Measurements from ENCODE around the gene PSMB4. TPM values are rescaled to one million over a fixed set of nuclear protein-coding genes. Genes with fewer than 3 reads are reported as not detected.

The PSMB4 gene
- total RNA-seq, 1 donor from 2014 or later = 322 TPM

DNA sequence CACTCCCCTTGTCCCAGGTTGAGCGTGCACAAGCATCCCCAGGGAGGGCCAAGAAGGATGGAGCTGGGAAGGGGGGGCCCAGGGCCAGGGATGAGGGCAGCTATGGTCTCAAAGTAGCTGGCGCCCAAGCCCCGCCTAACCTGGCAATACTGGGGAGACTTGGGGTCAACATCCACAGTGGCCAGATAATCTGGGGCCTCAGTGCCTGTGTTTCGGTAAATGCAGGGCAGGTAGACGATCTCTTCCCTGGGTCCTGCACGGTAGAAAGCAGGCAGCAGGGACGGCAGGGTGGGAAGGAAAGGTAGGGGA, 30.1 kb upstream of the PSMB4 start:
- no peaks in the 10 kb centered on the region for H3K9me3 Mint-ChIP-seq (ENCODE audit: unreplicated experiment)
- peaks cover 17% of the 10 kb centered on the region for H3K4me1 Mint-ChIP-seq (ENCODE audit: unreplicated experiment)
- no peak for DNase-seq (ENCODE audit: low spot score)
- H3K4me3 Mint-ChIP-seq (ENCODE audit: unreplicated experiment) = no peak overlapping the region
- H3K27ac Mint-ChIP-seq (ENCODE audit: unreplicated experiment) = no peak overlapping the region
- no peak for TF ChIP-seq CTCF (IDR thresholded peaks at IDR 0.05; ENCODE audit: unreplicated experiment)
- peaks cover 5% of the 10 kb centered on the region for H3K36me3 Mint-ChIP-seq (ENCODE audit: low read depth, unreplicated experiment)
- H3K27me3 Mint-ChIP-seq (ENCODE audit: unreplicated experiment) = peaks cover 8% of the 10 kb centered on the region

GRCh38 chr1:151369621-151370048, 29.7 kb upstream of the PSMB4 start:
- no peaks in the 10 kb centered on the region for H3K9me3 Mint-ChIP-seq (ENCODE audit: unreplicated experiment)
- no peak for TF ChIP-seq CTCF (IDR thresholded peaks at IDR 0.05; ENCODE audit: unreplicated experiment)
- H3K4me1 Mint-ChIP-seq (ENCODE audit: unreplicated experiment) = peaks cover 17% of the 10 kb centered on the region
- H3K4me3 Mint-ChIP-seq (ENCODE audit: unreplicated experiment) = no peak overlapping the region
- H3K36me3 Mint-ChIP-seq (ENCODE audit: low read depth, unreplicated experiment) = peaks cover 4% of the 10 kb centered on the region
- peaks cover 8% of the 10 kb centered on the region for H3K27me3 Mint-ChIP-seq (ENCODE audit: unreplicated experiment)
- H3K27ac Mint-ChIP-seq (ENCODE audit: unreplicated experiment) = no peak overlapping the region
- no peak for DNase-seq (ENCODE audit: low spot score)

DNA sequence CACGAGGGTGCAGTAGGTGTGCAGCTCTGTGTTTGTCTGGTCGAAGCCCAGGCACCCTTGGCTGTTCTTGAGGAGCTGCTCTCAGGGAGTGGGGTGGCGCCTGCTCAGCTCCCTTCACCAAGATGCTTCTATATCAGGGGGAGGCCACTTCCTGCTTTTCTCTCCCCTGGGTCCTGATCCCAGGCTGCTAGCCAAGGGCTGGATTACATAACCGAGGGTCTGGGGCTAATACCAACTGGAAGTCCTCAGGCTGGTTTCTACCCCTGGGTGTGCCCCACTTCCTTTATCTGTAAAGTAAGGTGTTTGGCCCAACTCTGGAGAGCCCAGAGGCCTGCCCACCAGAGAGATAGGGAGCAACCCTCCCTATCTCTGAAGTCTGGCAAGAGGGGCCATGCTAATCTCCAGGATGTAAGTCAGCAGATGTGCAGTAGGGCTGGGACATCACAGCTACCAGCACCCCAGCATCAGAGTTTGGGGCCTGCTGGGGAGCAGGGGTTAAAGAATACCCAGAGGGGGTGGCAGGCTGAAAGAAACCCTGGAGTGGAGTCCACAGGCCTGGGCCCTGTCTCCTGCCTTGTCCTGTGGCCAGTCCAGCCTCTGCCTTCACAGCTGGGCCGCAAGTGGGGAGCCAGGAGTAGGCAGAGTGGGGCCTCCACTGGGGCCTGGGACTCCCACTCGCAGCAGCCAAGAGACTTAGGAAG, 29.0 kb upstream of the PSMB4 start:
- DNase-seq (ENCODE audit: low spot score) = no peak
- Mint-ChIP-seq H3K27ac (ENCODE audit: unreplicated experiment) (no peak overlapping the region), H3K4me3 (ENCODE audit: unreplicated experiment) (no peak overlapping the region), H3K36me3 (ENCODE audit: low read depth, unreplicated experiment) (peaks cover 2% of the 10 kb centered on the region), H3K4me1 (ENCODE audit: unreplicated experiment) (peaks cover 15% of the 10 kb centered on the region), H3K27me3 (ENCODE audit: unreplicated experiment) (peaks cover 8% of the 10 kb centered on the region), H3K9me3 (ENCODE audit: unreplicated experiment) (no peaks in the 10 kb centered on the region)
- no peak for TF ChIP-seq CTCF (IDR thresholded peaks at IDR 0.05; ENCODE audit: unreplicated experiment)

DNA sequence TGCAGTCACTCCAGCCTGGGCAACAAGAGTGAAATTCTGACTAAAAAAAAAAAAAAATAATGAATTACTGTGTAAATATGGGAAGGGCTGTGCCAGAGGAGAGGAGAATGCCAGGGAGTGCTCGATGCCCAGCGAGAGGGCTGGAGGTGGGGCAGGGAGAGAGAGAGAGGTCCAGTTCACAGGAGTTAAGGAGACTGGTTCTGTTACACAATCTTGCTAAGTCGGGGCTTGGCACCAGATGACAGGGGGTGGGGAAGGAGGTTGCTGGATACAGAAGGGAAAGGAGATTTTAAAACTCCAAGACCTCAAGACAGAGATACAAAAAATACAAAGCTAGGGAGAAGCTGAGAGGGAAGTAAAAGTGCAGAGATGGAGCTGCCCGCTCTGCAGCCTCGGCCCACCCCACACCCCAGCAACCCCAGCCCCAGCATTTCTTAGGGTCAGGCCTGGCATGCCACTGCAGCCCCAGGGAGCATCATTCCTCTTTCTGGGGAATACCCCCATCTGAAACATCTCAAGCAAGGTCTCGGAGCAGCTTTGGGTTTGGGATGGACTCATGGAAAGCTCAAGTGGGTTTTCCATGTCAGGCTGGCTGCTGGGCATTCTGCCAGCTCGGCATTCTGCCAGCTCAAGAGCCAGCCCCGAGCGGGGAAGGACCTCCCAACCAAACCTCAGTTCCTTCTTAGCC, 27.9 kb upstream of the PSMB4 start:
- no peak for TF ChIP-seq CTCF (IDR thresholded peaks at IDR 0.05; ENCODE audit: unreplicated experiment)
- no peak overlapping the region for H3K4me3 Mint-ChIP-seq (ENCODE audit: unreplicated experiment)
- H3K27me3 Mint-ChIP-seq (ENCODE audit: unreplicated experiment) = peaks cover 8% of the 10 kb centered on the region
- H3K36me3 Mint-ChIP-seq (ENCODE audit: low read depth, unreplicated experiment) = no peaks in the 10 kb centered on the region
- H3K9me3 Mint-ChIP-seq (ENCODE audit: unreplicated experiment) = no peaks in the 10 kb centered on the region
- no peak for DNase-seq (ENCODE audit: low spot score)
- peaks cover 14% of the 10 kb centered on the region for H3K4me1 Mint-ChIP-seq (ENCODE audit: unreplicated experiment)
- H3K27ac Mint-ChIP-seq (ENCODE audit: unreplicated experiment) = no peak overlapping the region
